K562 (cell line): Measurements from ENCODE around the gene CCT4.

Experiments used
- ARID2 ChIP-seq: fragments of 450-650 bp; IDR thresholded peaks from 2 replicates; pipeline ENCODE4 v1.6.1; 2017; ENCODE audit warnings: antibody characterized with exemption, mild to moderate bottlenecking
- CTCF ChIP-seq, 3 experiments: IDR thresholded peaks in 2 of 3; conservative IDR thresholded peaks in 1 of 3; 2 replicates each; pipeline ENCODE4 v1.5.1; 2011 to 2012; ENCODE audit warnings: low read length in 3 of 3, mild to moderate bottlenecking in 3 of 3, control low read depth in 2 of 3, improper control_type of control experiment in 1 of 3, inconsistent platforms in 1 of 3, low read depth in 1 of 3, mixed read lengths in 1 of 3, moderate library complexity in 1 of 3; ENCODE audit not compliant: insufficient read depth in 2 of 3
- MYC ChIP-seq, 2 experiments: fragments of 250-450 bp in 1 of 2; sonication (Bioruptor Pico) in 1 of 2; IDR thresholded peaks; 2 replicates each; pipeline versions ENCODE4 v1.5.1 to v1.6.1; 2012 to 2021; ENCODE audit warnings: low read depth in 2 of 2, borderline replicate concordance in 1 of 2, improper control_type of control experiment in 1 of 2, low read length in 1 of 2, mild to moderate bottlenecking in 1 of 2, moderate library complexity in 1 of 2
- ZNF398 ChIP-seq: fragments of 250-450 bp; sonication (Bioruptor Pico); IDR thresholded peaks from 2 replicates; pipeline ENCODE4 v1.8.0; 2021; ENCODE audit warnings: moderate library complexity, mild to moderate bottlenecking, inconsistent platforms

- TF ChIP-seq ZNF398 = no peak
- TF ChIP-seq ARID2 = no peak
- no peak for TF ChIP-seq CTCF (IDR thresholded peaks at IDR 0.05 in 2 of 3, conservative IDR thresholded peaks at IDR 0.05 in 1 of 3; ENCODE audit: insufficient read depth in 2 of 3, low read depth in 1 of 3, low read length in 3 of 3)
- TF ChIP-seq MYC (IDR thresholded peaks at IDR 0.05; ENCODE audit: low read depth, low read length) = no peak
- no peak for TF ChIP-seq MYC (CRISPR knock-in tag; IDR thresholded peaks at IDR 0.05; ENCODE audit: borderline replicate concordance, low read depth)
Observed at GRCh38 chr2:61885896-61886603, 2.4 kb downstream of the CCT4 start.
